Endodermal cell (in vitro differentiated cells): ENCODE measurements around the gene BOLA3. TPM values are rescaled to one million over a fixed set of nuclear protein-coding genes. Genes with fewer than 3 reads are reported as not detected.

Experiments used
- DNase-seq: peaks from one replicate; pipeline ENCODE4 v3.0.0-alpha.2; 2017
- H3K27ac ChIP-seq: 2 replicates; pipeline ENCODE4 v1.5.1; 2013; ENCODE audit warnings: mild to moderate bottlenecking, low read depth, low read length, moderate library complexity
- H3K27me3 ChIP-seq: 2 replicates; pipeline ENCODE4 v1.6.1; 2013; ENCODE audit warnings: mild to moderate bottlenecking, low read length, moderate library complexity; ENCODE audit not compliant: insufficient read depth, control insufficient read depth, poor library complexity, severe bottlenecking
- H3K36me3 ChIP-seq: 2 replicates; pipeline ENCODE4 v1.7.0; 2013; ENCODE audit warnings: mild to moderate bottlenecking, low read length, moderate library complexity; ENCODE audit not compliant: control insufficient read depth, insufficient read depth
- H3K4me1 ChIP-seq: one replicate; pipeline ENCODE4 v1.7.0; 2013; ENCODE audit warnings: low read length; ENCODE audit not compliant: control insufficient read depth, insufficient read depth
- H3K4me3 ChIP-seq: 2 replicates; pipeline ENCODE4 v1.5.1; 2013; ENCODE audit warnings: mild to moderate bottlenecking, low read length, moderate library complexity
- H3K9ac ChIP-seq: 2 replicates; pipeline ENCODE4 v1.6.1; 2013; ENCODE audit warnings: mild to moderate bottlenecking, low read length, moderate library complexity; ENCODE audit not compliant: poor library complexity, severe bottlenecking; ENCODE audit errors: extremely low read depth
- H3K9me3 ChIP-seq: 2 replicates; pipeline ENCODE4 v1.6.1; 2013; ENCODE audit warnings: mild to moderate bottlenecking, low read length, moderate library complexity; ENCODE audit not compliant: control insufficient read depth
- H3K27ac Mint-ChIP-seq: 2 replicates; pipeline ENCODE4 v1.8.0; 2020; ENCODE audit warnings: mixed read lengths
- H3K27me3 Mint-ChIP-seq: 2 replicates; pipeline ENCODE4 v1.8.0; 2021; ENCODE audit warnings: mild to moderate bottlenecking, mixed read lengths; ENCODE audit not compliant: insufficient read depth
- H3K36me3 Mint-ChIP-seq: 2 replicates; pipeline ENCODE4 v1.8.0; 2020; ENCODE audit warnings: low read depth, mixed read lengths
- H3K4me1 Mint-ChIP-seq: 2 replicates; pipeline ENCODE4 v1.8.0; 2020; ENCODE audit warnings: mixed read lengths
- H3K4me3 Mint-ChIP-seq: 2 replicates; pipeline ENCODE4 v1.8.0; 2020; ENCODE audit warnings: mild to moderate bottlenecking, moderate library complexity, mixed read lengths
- H3K9me3 Mint-ChIP-seq: 2 replicates; pipeline ENCODE4 v1.8.0; 2020; ENCODE audit warnings: mild to moderate bottlenecking, mixed read lengths
- CTCF ChIP-seq: fragments of 200-600 bp; sonication (generic); conservative IDR thresholded peaks from 2 replicates; pipeline ENCODE4 v1.5.0; 2021; ENCODE audit warnings: antibody characterized with exemption, mild to moderate bottlenecking
- WGBS, 2 experiments: methylation state at CpG; one replicate each; pipeline versions ENCODE4 v1.1.5 to v1.1.7; 2013; ENCODE audit warnings: missing lambda C conversion rate in 2 of 2, mixed read lengths in 1 of 2; ENCODE audit not compliant: insufficient coverage in 1 of 2, insufficient read length in 1 of 2; 5-methylcytosine and 5-hydroxymethylcytosine counted together
- total RNA-seq, 2 donors: library from RNA; stranded (reverse); fragmentation: NEBNext Ultra II Directional in 1 of 2; extraction: Animal tissue kit (Norgen Biotek cat#: 25700) in 1 of 2; gene quantifications; 2 replicates in 1 of 2; 3 replicates in 1 of 2; pipeline ENCODE4 v1.2.1, GENCODE V29; 2021

The BOLA3 gene
- total RNA-seq, 2 donors from 2014 or later = 42.5 to 43.2 TPM

DNA sequence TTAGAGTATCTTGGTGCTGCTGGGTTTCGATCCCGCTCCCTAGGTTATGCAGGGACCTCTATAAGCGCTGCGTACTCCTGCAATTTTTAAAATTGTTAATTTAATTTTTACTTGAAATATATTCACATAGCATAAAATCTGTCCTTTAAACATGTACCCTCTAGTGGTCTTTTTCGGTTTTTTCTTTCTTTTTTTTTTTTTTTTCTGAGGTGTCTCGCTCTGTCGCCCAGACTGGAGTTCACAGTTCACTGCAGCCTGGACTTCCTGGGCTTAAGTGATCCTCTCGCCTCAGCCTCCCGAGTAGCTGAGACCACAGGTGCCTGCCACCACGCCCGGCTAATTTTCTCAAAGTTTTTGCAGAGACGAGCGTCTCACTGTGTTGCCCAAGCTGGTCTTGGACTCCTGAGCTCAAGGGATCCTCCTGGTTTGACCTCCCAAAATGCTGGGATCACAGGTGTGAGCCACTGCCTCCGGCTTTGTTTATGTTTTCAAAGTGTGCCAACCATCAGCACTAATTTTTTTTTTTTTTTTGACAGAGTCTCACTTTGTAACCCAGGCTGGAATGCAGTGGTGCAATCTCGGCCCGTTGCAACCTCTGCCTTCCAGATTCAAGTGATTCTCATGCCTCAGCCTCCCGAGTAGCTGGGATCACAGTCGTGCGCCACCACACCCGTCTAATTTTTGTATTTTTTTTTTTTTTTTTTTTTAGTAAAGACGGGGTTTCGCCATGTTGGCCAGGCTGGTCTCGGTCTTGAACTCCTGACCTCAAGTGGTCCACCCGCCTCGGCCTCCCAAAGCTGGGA lies 31.6 kb upstream of the BOLA3 start:
- Mint-ChIP-seq H3K4me3 (peak overlapping the region; percentile 78), H3K4me1 (peaks cover 8% of the 10 kb centered on the region), H3K27me3 (no peaks in the 10 kb centered on the region), H3K27ac (peak overlapping the region; percentile 90), H3K36me3 (peaks cover 26% of the 10 kb centered on the region), H3K9me3 (peaks cover 27% of the 10 kb centered on the region)
- DNase-seq = no peak
- peaks cover 25% of the 10 kb centered on the region for H3K9me3 ChIP-seq
- no peaks in the 10 kb centered on the region for H3K27me3 ChIP-seq
- peak; percentile 73 for TF ChIP-seq CTCF
- 71 to 76% methylated on average over 13 to 24 of the region's 25 CpGs for WGBS, 2 experiments
- H3K27ac ChIP-seq = no peak overlapping the region
- no peaks in the 10 kb centered on the region for H3K4me1 ChIP-seq
- peaks cover 22% of the 10 kb centered on the region for H3K36me3 ChIP-seq
- no peak overlapping the region for H3K9ac ChIP-seq
- peak overlapping the region; percentile 100 for H3K4me3 ChIP-seq

GRCh38 chr2:74178211-74179062 lies 30.7 kb upstream of the BOLA3 start, which contains the start of gene MOB1A:
Gene MOB1A (minus strand): TSS chr2:74178879. CDS start chr2:74178674, 205 bp downstream.
- Histone ChIP-seq H3K9ac (peak within 1 kb of the TSS; percentile 94), H3K9me3 (peaks cover 25% of the 10 kb centered on the region), H3K4me1 (no peaks in the 10 kb centered on the region), H3K27me3 (no peaks in the 10 kb centered on the region), H3K4me3 (peak within 1 kb of the TSS; percentile 100), H3K27ac (peak within 1 kb of the TSS; percentile 95), H3K36me3 (peaks cover 23% of the 10 kb centered on the region)
- Mint-ChIP-seq H3K4me3 (peak within 1 kb of the TSS; percentile 78), H3K27ac (peak within 1 kb of the TSS; percentile 90), H3K4me1 (peaks cover 8% of the 10 kb centered on the region), H3K27me3 (no peaks in the 10 kb centered on the region), H3K9me3 (peaks cover 28% of the 10 kb centered on the region), H3K36me3 (peaks cover 27% of the 10 kb centered on the region)
- WGBS, 2 experiments = 0 to 1% methylated on average over 21 to 84 of the region's 84 CpGs
- peak; percentile 99 for DNase-seq
- TF ChIP-seq CTCF = no peak

GRCh38 chr2:74177696-74178095 lies 30.0 kb upstream of the BOLA3 start:
- Histone ChIP-seq H3K27ac (no peak overlapping the region), H3K4me1 (no peaks in the 10 kb centered on the region), H3K27me3 (no peaks in the 10 kb centered on the region), H3K4me3 (peak overlapping the region; percentile 100), H3K9ac (peak overlapping the region; percentile 94), H3K9me3 (peaks cover 25% of the 10 kb centered on the region), H3K36me3 (peaks cover 23% of the 10 kb centered on the region)
- Mint-ChIP-seq H3K36me3 (peaks cover 30% of the 10 kb centered on the region), H3K9me3 (peaks cover 28% of the 10 kb centered on the region), H3K27me3 (no peaks in the 10 kb centered on the region), H3K4me3 (peak overlapping the region; percentile 78), H3K27ac (peak overlapping the region; percentile 90), H3K4me1 (peaks cover 8% of the 10 kb centered on the region)
- no peak for TF ChIP-seq CTCF
- DNase-seq = no peak
